WERI-Rb-1 (cell line): ENCODE results near the gene SLC66A2.

Experiments used
- DNase-seq: peaks from one replicate; pipeline ENCODE4 v3.0.0-alpha.2; 2020
- H3K27ac ChIP-seq: fragments of 250-450 bp; sonication (Bioruptor Pico); 2 replicates; pipeline ENCODE4 v1.5.1; 2020; ENCODE audit warnings: mild to moderate bottlenecking, moderate library complexity
- H3K27me3 ChIP-seq: fragments of 250-450 bp; sonication (Bioruptor Pico); 2 replicates; pipeline ENCODE4 v1.5.1; 2021; ENCODE audit warnings: mild to moderate bottlenecking, low read depth, moderate library complexity; ENCODE audit not compliant: insufficient read depth, severe bottlenecking
- H3K36me3 ChIP-seq: fragments of 250-450 bp; sonication (Bioruptor Pico); 2 replicates; pipeline ENCODE4 v1.5.1; 2020; ENCODE audit warnings: mild to moderate bottlenecking, moderate library complexity
- H3K4me3 ChIP-seq: 2 replicates; pipeline ENCODE4 v1.5.1; 2011; ENCODE audit warnings: low read depth, mild to moderate bottlenecking, control low read depth, low read length
- H3K9me3 ChIP-seq: fragments of 250-450 bp; sonication (Bioruptor Pico); 2 replicates; pipeline ENCODE4 v1.5.1; 2021; ENCODE audit warnings: mild to moderate bottlenecking, moderate library complexity; ENCODE audit not compliant: severe bottlenecking
- CTCF ChIP-seq: IDR thresholded peaks from 2 replicates; pipeline ENCODE4 v1.5.1; 2011; ENCODE audit warnings: low read depth, mild to moderate bottlenecking, control low read depth, inconsistent platforms, low read length

Gene SLC66A2

GRCh38 chr18:79935499-79935898 lies 16.0 kb downstream of the SLC66A2 start:
- no peaks in the 10 kb centered on the region for H3K27me3 ChIP-seq
- H3K36me3 ChIP-seq: peaks cover 48% of the 10 kb centered on the region
- H3K27ac ChIP-seq: no peak overlapping the region
- no peak for TF ChIP-seq CTCF
- peaks cover 6% of the 10 kb centered on the region for H3K9me3 ChIP-seq
- peak; percentile 7 for DNase-seq
- H3K4me3 ChIP-seq: no peak overlapping the region

GRCh38 chr18:79935098-79935480 lies 16.4 kb downstream of the SLC66A2 start:
- no peak for TF ChIP-seq CTCF
- DNase-seq: peak; percentile 4
- Histone ChIP-seq H3K27me3 (no peaks in the 10 kb centered on the region), H3K4me3 (no peak overlapping the region), H3K36me3 (peaks cover 50% of the 10 kb centered on the region), H3K27ac (no peak overlapping the region), H3K9me3 (peaks cover 10% of the 10 kb centered on the region)

GRCh38 chr18:79934311-79935097 lies 16.9 kb downstream of the SLC66A2 start:
- H3K9me3 ChIP-seq: peaks cover 15% of the 10 kb centered on the region
- peak overlapping the region; percentile 12; the same call in 1 of the 2 replicates for H3K27ac ChIP-seq
- H3K4me3 ChIP-seq: no peak overlapping the region
- peak; percentile 62 for TF ChIP-seq CTCF
- no peaks in the 10 kb centered on the region for H3K27me3 ChIP-seq
- H3K36me3 ChIP-seq: peaks cover 50% of the 10 kb centered on the region
- DNase-seq: peak; percentile 81

- TF ChIP-seq CTCF: peak; percentile 95
Observed at GRCh38 chr18:79933765-79934164, 17.7 kb downstream of the SLC66A2 start.

GRCh38 chr18:79932907-79933306 lies 18.5 kb downstream of the SLC66A2 start:
- no peak for TF ChIP-seq CTCF
- Histone ChIP-seq H3K36me3 (peaks cover 50% of the 10 kb centered on the region), H3K27ac (no peak overlapping the region), H3K9me3 (peaks cover 15% of the 10 kb centered on the region), H3K27me3 (no peaks in the 10 kb centered on the region), H3K4me3 (no peak overlapping the region)
- DNase-seq: no peak

More at GRCh38 chr18:79933765-79934164, 17.7 kb downstream of the SLC66A2 start:
- Histone ChIP-seq H3K27ac (no peak overlapping the region), H3K36me3 (peaks cover 47% of the 10 kb centered on the region), H3K4me3 (no peak overlapping the region), H3K27me3 (no peaks in the 10 kb centered on the region), H3K9me3 (peaks cover 15% of the 10 kb centered on the region)
- DNase-seq: peak; percentile 89

GRCh38 chr18:79931475-79931874 lies 20.0 kb downstream of the SLC66A2 start:
- Histone ChIP-seq H3K36me3 (peaks cover 43% of the 10 kb centered on the region), H3K27ac (no peak overlapping the region), H3K27me3 (no peaks in the 10 kb centered on the region), H3K4me3 (no peak overlapping the region), H3K9me3 (peaks cover 15% of the 10 kb centered on the region)
- TF ChIP-seq CTCF: no peak
- no peak for DNase-seq
